ENCODE measurements around the gene LRRC75B. TPM values are rescaled to one million over a fixed set of nuclear protein-coding genes. Genes with fewer than 3 reads are reported as not detected.
"Not testable (repeated sequence)": the region's sequence is repeated elsewhere in the genome, so short reads cannot be mapped to it uniquely, and the experiment has no call there.

Gene LRRC75B
- total and polyA plus RNA-seq, 2 of the 13 experiments (the other 11 are each of a cell fraction or from before 2014, with no cell fraction given), result 11.8 to 34.8 TPM

GRCh38 chr22:24608327-24608726 is 15.5 kb upstream of the LRRC75B start:
- H3K9ac ChIP-seq (ENCODE audit: insufficient read depth, low read depth, low read length); intact Hi-C loops (cut with micrococcal nuclease; ENCODE audit: unreplicated experiment); H3K27ac ChIP-seq (ENCODE audit: extremely low read length, insufficient read depth, low read length); H3K79me2 ChIP-seq (ENCODE audit: insufficient read depth, low read length); CTCF ChIA-PET (ENCODE audit: low intra/inter-chr PET ratio, low total read pairs); H3K4me1 ChIP-seq (ENCODE audit: insufficient read depth, low read length); H4K20me1 ChIP-seq (ENCODE audit: insufficient read depth, low read length); H3K36me3 ChIP-seq (replicated peaks in 1 of 2; ENCODE audit: control insufficient read depth in 1 of 2, insufficient read depth in 2 of 2, low read length in 2 of 2); in situ Hi-C loops (cut with HindIII; ENCODE audit: extremely low pct_ligation_motif_present, low pct_unique_long_range_greater_than_20kb); H3K4me2 ChIP-seq (ENCODE audit: low read depth, low read length); FAIRE-seq; BruUV-seq (replicated peaks); DNase-seq (ENCODE audit: low spot score); H3K27me3 ChIP-seq (ENCODE audit: control insufficient read depth in 1 of 2, insufficient read depth in 2 of 2, low read length in 2 of 2); H2AFZ ChIP-seq (ENCODE audit: low read length); H3K9me3 ChIP-seq (ENCODE audit: low read length); H3K4me3 ChIP-seq (replicated peaks in 1 of 3; ENCODE audit: insufficient read depth in 1 of 3, low read depth in 2 of 3, low read length in 3 of 3); POLR2A ChIA-PET; ATAC-seq: not testable (repeated sequence)
- 96% methylated on average over 6 of the region's 6 CpGs for WGBS (ENCODE audit: low lambda C conversion rate)

DNA sequence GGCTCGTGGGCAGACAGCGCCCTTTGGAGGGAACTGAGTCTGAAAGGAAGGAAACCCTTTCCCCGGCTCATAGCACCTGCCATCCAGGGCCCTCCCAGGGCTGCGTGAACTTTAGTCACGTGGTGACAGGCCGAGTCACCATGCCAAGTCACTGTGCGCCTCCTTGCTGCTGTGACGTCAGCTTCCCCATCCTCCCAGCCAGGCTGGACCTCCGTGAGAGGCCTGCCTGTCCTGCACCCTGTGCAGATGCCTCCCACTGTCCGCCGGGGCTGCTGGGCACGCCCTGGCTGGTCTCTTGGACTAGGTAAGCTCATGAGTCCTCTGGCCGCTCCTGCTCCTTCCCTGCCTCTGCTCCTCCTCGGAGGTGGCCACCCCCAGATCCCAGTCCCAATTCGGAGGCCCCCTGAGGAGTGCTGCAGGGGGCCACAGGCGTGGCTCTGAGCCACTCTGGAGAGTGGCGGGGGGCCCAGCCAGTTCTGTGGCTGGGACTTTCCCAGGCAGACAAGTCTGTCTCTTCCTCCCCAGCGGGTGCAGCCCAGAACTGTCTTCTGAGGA is 14.6 kb upstream of the LRRC75B start:
- H2AFZ ChIP-seq (ENCODE audit: low read length); H3K4me2 ChIP-seq (ENCODE audit: low read depth, low read length); intact Hi-C loops (cut with micrococcal nuclease; ENCODE audit: unreplicated experiment): not testable (repeated sequence)

More for the DNA sequence above, 14.6 kb upstream of the LRRC75B start:
- H3K27me3 ChIP-seq (ENCODE audit: control insufficient read depth in 1 of 2, insufficient read depth in 2 of 2, low read length in 2 of 2); CTCF ChIA-PET (ENCODE audit: low intra/inter-chr PET ratio, low total read pairs); H3K27ac ChIP-seq (ENCODE audit: extremely low read length, insufficient read depth, low read length); H3K79me2 ChIP-seq (ENCODE audit: insufficient read depth, low read length); H3K36me3 ChIP-seq (replicated peaks in 1 of 2; ENCODE audit: control insufficient read depth in 1 of 2, insufficient read depth in 2 of 2, low read length in 2 of 2); H3K9me3 ChIP-seq (ENCODE audit: low read length); FAIRE-seq; BruUV-seq (replicated peaks); H3K4me1 ChIP-seq (ENCODE audit: insufficient read depth, low read length); in situ Hi-C loops (cut with HindIII; ENCODE audit: extremely low pct_ligation_motif_present, low pct_unique_long_range_greater_than_20kb); H4K20me1 ChIP-seq (ENCODE audit: insufficient read depth, low read length); H3K9ac ChIP-seq (ENCODE audit: insufficient read depth, low read depth, low read length); DNase-seq (ENCODE audit: low spot score); H3K4me3 ChIP-seq (replicated peaks in 1 of 3; ENCODE audit: insufficient read depth in 1 of 3, low read depth in 2 of 3, low read length in 3 of 3); ATAC-seq; TF ChIP-seq CREB1 (CRISPR knock-in tag; IDR thresholded peaks at IDR 0.05): not testable (repeated sequence)
- peak; percentile 67 for TF ChIP-seq CREB1 (IDR thresholded peaks at IDR 0.05)
- peak; percentile 50; the same call in 1 of the 2 replicates for TF ChIP-seq RBFOX2 (IDR thresholded peaks at IDR 0.05; ENCODE audit: low read depth, low read length)
- POLR2A ChIA-PET, result interaction anchor here (0.9 kb wide), 1 partner anchor 14 kb away, joined by 3 read pairs; no protein-coding TSS in a partner anchor
- WGBS (ENCODE audit: low lambda C conversion rate), result 87% methylated on average over 10 of the region's 18 CpGs

All from HepG2 (cell line).